Activated CD8-positive, alpha-beta memory T cell treated with anti-CD3 and anti-CD28 coated beads, Interleukin-2, amount 50 U/mL, for 24 hours (primary cell): ENCODE data around the gene MED15.
"Not testable (repeated sequence)": the region's sequence is repeated elsewhere in the genome, so short reads cannot be mapped to it uniquely, and the experiment has no call there.

Experiments used
- DNase-seq: peaks from one replicate; pipeline ENCODE4 v3.0.0-alpha.2; 2020; ENCODE audit errors: extremely low read depth

Gene MED15

GRCh38 chr22:20582520-20583361 is 75.3 kb downstream of the MED15 start:
- DNase-seq: no peak

- DNase-seq: no peak
Observed at GRCh38 chr22:20583471-20583922, 76.1 kb downstream of the MED15 start.

GRCh38 chr22:20584029-20584871 is 76.8 kb downstream of the MED15 start:
- no peak for DNase-seq

GRCh38 chr22:20584872-20585638 is 77.6 kb downstream of the MED15 start:
- no peak for DNase-seq

- no peak for DNase-seq
Observed at GRCh38 chr22:20585639-20586402, 78.4 kb downstream of the MED15 start.

GRCh38 chr22:20586403-20586745 is 79.0 kb downstream of the MED15 start:
- no peak for DNase-seq

GRCh38 chr22:20587206-20587958 is 80.0 kb downstream of the MED15 start:
- DNase-seq: no peak

GRCh38 chr22:20588092-20588842 is 80.9 kb downstream of the MED15 start:
- no peak for DNase-seq

GRCh38 chr22:20588843-20589581 is 81.6 kb downstream of the MED15 start:
- DNase-seq: no peak

GRCh38 chr22:20589614-20590476 is 82.4 kb downstream of the MED15 start:
- no peak for DNase-seq

GRCh38 chr22:20590477-20591294 is 83.3 kb downstream of the MED15 start:
- DNase-seq: no peak

- no peak for DNase-seq
Observed at GRCh38 chr22:20591295-20591645, 83.9 kb downstream of the MED15 start.

- DNase-seq: no peak
Observed at GRCh38 chr22:20591660-20592310, 84.4 kb downstream of the MED15 start.

GRCh38 chr22:20594038-20594437 is 86.6 kb downstream of the MED15 start:
- not testable (repeated sequence) for DNase-seq

GRCh38 chr22:20594486-20594885 is 87.1 kb downstream of the MED15 start:
- DNase-seq: not testable (repeated sequence)

GRCh38 chr22:20595461-20595860 is 88.1 kb downstream of the MED15 start:
- DNase-seq: no peak

- no peak for DNase-seq
Observed at GRCh38 chr22:20599117-20599516, 91.7 kb downstream of the MED15 start.
